Fibroblast of the conjunctiva (primary cell): ENCODE measurements around the gene TFF3.

Experiments used
- DNase-seq: peaks from one replicate; pipeline ENCODE4 v3.0.0-alpha.2; 2010; ENCODE audit warnings: low read depth

The TFF3 gene

GRCh38 chr21:42315296-42315891 lies at the start of gene TFF3:
Gene TFF3, minus strand, starts transcription at chr21:42315409. Its CDS starts 35 bp downstream, at chr21:42315374.
- no peak for DNase-seq

- DNase-seq = no peak
Measured at GRCh38 chr21:42364304-42364865, 49.2 kb upstream of the TFF3 start.

GRCh38 chr21:42363312-42363711 lies 48.1 kb upstream of the TFF3 start:
- no peak for DNase-seq

- no peak for DNase-seq
Measured at GRCh38 chr21:42362700-42363099, 47.5 kb upstream of the TFF3 start.

GRCh38 chr21:42362198-42362597 lies 47.0 kb upstream of the TFF3 start:
- no peak for DNase-seq

- no peak for DNase-seq
Measured at GRCh38 chr21:42361286-42361685, 46.1 kb upstream of the TFF3 start.

- no peak for DNase-seq
Measured at GRCh38 chr21:42360317-42360716, 45.1 kb upstream of the TFF3 start.

GRCh38 chr21:42358937-42359336 lies 43.7 kb upstream of the TFF3 start:
- DNase-seq = no peak

GRCh38 chr21:42358261-42358660 lies 43.1 kb upstream of the TFF3 start:
- no peak for DNase-seq

GRCh38 chr21:42357307-42357706 lies 42.1 kb upstream of the TFF3 start:
- DNase-seq = no peak

- no peak for DNase-seq
Measured at GRCh38 chr21:42356650-42357049, 41.4 kb upstream of the TFF3 start.

- no peak for DNase-seq
Measured at GRCh38 chr21:42356046-42356445, 40.8 kb upstream of the TFF3 start.

GRCh38 chr21:42353623-42354022 lies 38.4 kb upstream of the TFF3 start:
- DNase-seq = no peak

GRCh38 chr21:42352441-42353095 lies 37.4 kb upstream of the TFF3 start:
- DNase-seq = no peak

GRCh38 chr21:42351626-42352440 lies 36.6 kb upstream of the TFF3 start:
- no peak for DNase-seq

GRCh38 chr21:42350927-42351426 lies 35.8 kb upstream of the TFF3 start, which contains the start of gene TFF2:
Gene TFF2, minus strand, starts transcription at chr21:42350994. Its CDS starts 37 bp downstream, at chr21:42350957.
- no peak for DNase-seq

GRCh38 chr21:42350318-42350910 lies 35.2 kb upstream of the TFF3 start:
- no peak for DNase-seq

GRCh38 chr21:42349420-42350317 lies 34.5 kb upstream of the TFF3 start:
- DNase-seq = no peak

GRCh38 chr21:42348762-42349161 lies 33.6 kb upstream of the TFF3 start:
- DNase-seq = no peak

- DNase-seq = no peak
Measured at GRCh38 chr21:42347601-42348327, 32.6 kb upstream of the TFF3 start.
